GM18511 (cell line): ENCODE data around the gene ITM2C.

ENCODE experiments used
- ATAC-seq: cut with Tn5 transposase; IDR thresholded peaks from one replicate; pipeline ENCODE4 v1.9.1; 2021; ENCODE audit warnings: mild to moderate bottlenecking, moderate library complexity; ENCODE audit not compliant: unreplicated experiment

ITM2C gene

GRCh38 chr2:230872151-230872967 lies 7.6 kb downstream of the ITM2C start:
- peak; percentile 0 for ATAC-seq

GRCh38 chr2:230872968-230873660 lies 8.4 kb downstream of the ITM2C start:
- peak; percentile 67 for ATAC-seq

- peak; percentile 81 for ATAC-seq
These were observed 9.1 kb downstream of the ITM2C start for GRCh38 chr2:230873661-230874401.

- ATAC-seq = no peak
These were observed 9.7 kb downstream of the ITM2C start for GRCh38 chr2:230874456-230874855.

GRCh38 chr2:230874876-230875275 lies 10.1 kb downstream of the ITM2C start:
- no peak for ATAC-seq

GRCh38 chr2:230875347-230876315 lies 10.9 kb downstream of the ITM2C start:
- no peak for ATAC-seq

- no peak for ATAC-seq
These were observed 12.5 kb downstream of the ITM2C start for GRCh38 chr2:230877116-230877758.

GRCh38 chr2:230877759-230878598 lies 13.2 kb downstream of the ITM2C start:
- ATAC-seq = no peak

- no peak for ATAC-seq
These were observed 14.0 kb downstream of the ITM2C start for GRCh38 chr2:230878599-230879188.

- no peak for ATAC-seq
These were observed 14.6 kb downstream of the ITM2C start for GRCh38 chr2:230879271-230879882.

- ATAC-seq = no peak
These were observed 15.1 kb downstream of the ITM2C start for GRCh38 chr2:230879891-230880290.

- no peak for ATAC-seq
These were observed 17.1 kb downstream of the ITM2C start for GRCh38 chr2:230881840-230882239.

- peak; percentile 44 for ATAC-seq
These were observed 20.9 kb downstream of the ITM2C start for GRCh38 chr2:230885463-230886130.

GRCh38 chr2:230886206-230886605 lies 21.5 kb downstream of the ITM2C start:
- ATAC-seq = no peak

- ATAC-seq = no peak
These were observed 21.9 kb downstream of the ITM2C start for GRCh38 chr2:230886671-230887071.

- ATAC-seq = no peak
These were observed 22.6 kb downstream of the ITM2C start for GRCh38 chr2:230887342-230887741.

- ATAC-seq = no peak
These were observed 24.2 kb downstream of the ITM2C start for GRCh38 chr2:230888824-230889400.
